ENCODE data around the gene SOX5.

DNA sequence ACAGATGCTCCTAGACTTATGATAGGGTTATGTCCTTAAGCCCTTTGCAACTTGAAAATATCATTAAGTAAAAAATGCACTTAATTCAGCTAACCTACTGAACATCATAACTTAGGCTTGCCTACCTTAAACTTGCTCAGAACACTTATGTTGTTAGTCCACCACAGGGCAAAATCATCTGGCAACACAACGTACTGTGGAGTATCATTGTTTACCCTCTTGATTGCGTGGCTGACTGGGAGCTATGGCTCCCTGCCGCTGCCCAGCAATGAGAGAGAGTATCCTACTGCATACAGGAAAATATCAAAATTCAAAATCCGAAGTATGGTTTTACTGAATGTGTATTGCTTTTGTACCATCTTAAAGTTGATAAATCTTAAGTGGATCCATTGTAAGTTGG, 105.5 kb downstream of the SOX5 start:
- TF ChIP-seq CTCF (IDR thresholded peaks at IDR 0.05) (no peak), POLR2A (IDR thresholded peaks at IDR 0.05) (no peak)
